Ovary (tissue), 9 donors: ENCODE data around the gene TXNDC16. TPM values are rescaled to one million over a fixed set of nuclear protein-coding genes. Genes with fewer than 3 reads are reported as not detected.
"Not testable (repeated sequence)": the region's sequence is repeated elsewhere in the genome, so short reads cannot be mapped to it uniquely, and the experiment has no call there.

ENCODE experiments used
- DNase-seq, 5 donors: peaks; one replicate each; pipeline ENCODE4 v3.0.0-alpha.2; 2019 to 2020
- H3K27ac ChIP-seq, 2 donors: fragments of 200-600 bp; one replicate each; pipeline versions ENCODE4 v1.5.1 to v1.8.0; 2019 to 2022
- H3K27me3 ChIP-seq: fragments of 200-600 bp; one replicate; pipeline ENCODE4 v1.8.0; 2022
- H3K36me3 ChIP-seq: fragments of 200-600 bp; sonication (generic); one replicate; pipeline ENCODE4 v1.5.1; 2019
- H3K4me1 ChIP-seq: one replicate; pipeline ENCODE4 v1.8.1; 2013; ENCODE audit warnings: mild to moderate bottlenecking, moderate library complexity; ENCODE audit not compliant: insufficient read depth
- H3K4me3 ChIP-seq: fragments of 200-600 bp; sonication (generic); one replicate; pipeline ENCODE4 v1.5.1; 2017
- H3K9me3 ChIP-seq, 2 donors: fragments of 200-600 bp in 1 of 2; sonication (generic) in 1 of 2; one replicate each; pipeline versions ENCODE4 v1.5.1 to v1.8.1; 2013 to 2019; ENCODE audit warnings: mild to moderate bottlenecking in 1 of 2, moderate library complexity in 1 of 2
- CTCF ChIP-seq, 3 donors: fragments of 450-650 bp in 2 of 3; fragments of 200-600 bp in 1 of 3; IDR thresholded peaks; one replicate each; pipeline versions ENCODE4 v1.5.1 to v1.8.0; 2016 to 2022; ENCODE audit warnings: antibody characterized with exemption in 3 of 3, mild to moderate bottlenecking in 1 of 3
- EP300 ChIP-seq: sonication (generic); formaldehyde crosslinking; IDR thresholded peaks from one replicate; pipeline ENCODE4 v1.6.1; 2017; ENCODE audit warnings: antibody characterized with exemption
- POLR2A ChIP-seq: fragments of 450-650 bp; IDR thresholded peaks from one replicate; pipeline ENCODE4 v1.6.1; 2017; ENCODE audit warnings: antibody characterized with exemption, mild to moderate bottlenecking, moderate library complexity
- WGBS, 3 donors: extraction: QIAGEN DNeasy Blood & Tissue Kit in 1 of 3; methylation state at CpG; one replicate each; pipeline versions ENCODE4 v1.1.5 to v1.1.7; 2013 to 2017; 5-methylcytosine and 5-hydroxymethylcytosine counted together
- intact Hi-C, 4 donors: fragments of 100-400 bp; cut with DNase I; formaldehyde crosslinking; loops; one replicate each; pipeline versions ENCODE4 v1.11.0 to v1.15.1; 2022 to 2023
- polyA plus RNA-seq, 2 donors: library from polyadenylated mRNA; stranded (reverse); fragments of 200-250 nt in 1 of 2; fragments of 350-450 nt in 1 of 2; fragmentation: Illumina TruSeq in 1 of 2; extraction: RNeasy Lipid Tissue Mini Kit (QIAGEN cat#74804) in 1 of 2; gene quantifications; one replicate each; pipeline ENCODE4 v1.2.3, GENCODE V29; 2013 to 2014
- total RNA-seq, 7 donors: library from RNA; depleted of rRNA in 2 of 7; stranded (reverse); fragments of >200 nt in 2 of 7; fragmentation: NEBNext Ultra II Directional in 3 of 7; extraction: Animal tissue kit (Norgen Biotek cat#: 25700) in 3 of 7; gene quantifications; one replicate each; pipeline versions ENCODE4 v1.1.0 to v1.2.4, GENCODE V29; 2016 to 2023
- donor health status: DM: no; HTN: no; CAD: no; lungs with moderate emphysema.
- donor health status: DM: no; HTN: no; CAD: no.
- donor health status: Bipolar disorder and iron deficiency.
- donor health status: DM: yes; HTN: yes; CAD: no.
- donor health status: DM: no; HTN: no; CAD: no.
- donor health status: DM: yes; HTN: yes; CAD: no.

TXNDC16 gene
- total and polyA plus RNA-seq, 9 donors = 7.8 to 20.0 (median 11.7) TPM

GRCh38 chr14:52473557-52473956, 78.7 kb downstream of the TXNDC16 start:
- Histone ChIP-seq H3K4me1 (no peaks in the 10 kb centered on the region), H3K9me3 (no peaks in the 10 kb centered on the region), H3K4me3 (no peak overlapping the region), H3K36me3 (no peaks in the 10 kb centered on the region), H3K27ac (no peak overlapping the region), H3K27me3 (no peaks in the 10 kb centered on the region)
- intact Hi-C loops = loop anchor here in 2 of 4 donors (10.0 kb wide), 1 partner anchor 179 kb away; no protein-coding TSS in a partner anchor
- DNase-seq = no peak
- 10 to 17% (median 11%) methylated on average over 1 of the region's 1 CpG for WGBS, 3 donors
- TF ChIP-seq POLR2A = no peak
- peak in 1 of 3 donors; percentile 24 for TF ChIP-seq CTCF (IDR thresholded peaks at IDR 0.05)

- WGBS, 3 donors = 93 to 97% (median 94%) methylated on average over 6 of the region's 6 CpGs
- TF ChIP-seq CTCF (IDR thresholded peaks at IDR 0.05) (no peak), EP300 (no peak), POLR2A (no peak)
- intact Hi-C loops = loop anchor here in 2 of 4 donors (10.0 kb wide), 1 partner anchor 178 kb away; no protein-coding TSS in a partner anchor
- no peaks in the 10 kb centered on the region for H3K27me3 ChIP-seq
- no peaks in the 10 kb centered on the region for H3K9me3 ChIP-seq
- H3K36me3 ChIP-seq = no peaks in the 10 kb centered on the region
- H3K4me3 ChIP-seq = no peak overlapping the region
- no peaks in the 10 kb centered on the region for H3K4me1 ChIP-seq
- H3K27ac ChIP-seq = no peak overlapping the region
- DNase-seq = no peak
Measured at GRCh38 chr14:52472728-52473127, 79.6 kb downstream of the TXNDC16 start.

GRCh38 chr14:52472251-52472650, 80.1 kb downstream of the TXNDC16 start:
- intact Hi-C loops = loop anchor here in 2 of 4 donors (10.0 kb wide), 1 partner anchor 177 kb away; no protein-coding TSS in a partner anchor
- H3K4me3 ChIP-seq = not testable (repeated sequence)
- 96 to 98% (median 97%) methylated on average over 13 of the region's 13 CpGs for WGBS, 3 donors

GRCh38 chr14:52467515-52468266, 84.6 kb downstream of the TXNDC16 start:
- TF ChIP-seq POLR2A (no peak), CTCF (IDR thresholded peaks at IDR 0.05) (no peak), EP300 (no peak)
- DNase-seq = no peak
- no peak overlapping the region for H3K4me3 ChIP-seq
- WGBS, 3 donors = 81 to 90% (median 82%) methylated on average over 7 of the region's 7 CpGs
- no peaks in the 10 kb centered on the region for H3K4me1 ChIP-seq
- H3K9me3 ChIP-seq = no peaks in the 10 kb centered on the region
- intact Hi-C loops = loop anchor here in 1 of 4 donors (10.0 kb wide), 1 partner anchor 153 kb away; the partner anchor contains the start of gene PTGER2
- H3K36me3 ChIP-seq = no peaks in the 10 kb centered on the region
- no peaks in the 10 kb centered on the region for H3K27me3 ChIP-seq
- no peak overlapping the region for H3K27ac ChIP-seq

More at GRCh38 chr14:52472251-52472650, 80.1 kb downstream of the TXNDC16 start:
- H3K4me1 ChIP-seq, H3K36me3 ChIP-seq, H3K27ac ChIP-seq, DNase-seq, H3K9me3 ChIP-seq, H3K27me3 ChIP-seq: not testable (repeated sequence)

- TF ChIP-seq EP300 = no peak
- no peak for TF ChIP-seq CTCF (IDR thresholded peaks at IDR 0.05)
- no peak for TF ChIP-seq POLR2A
- Histone ChIP-seq H3K36me3 (no peaks in the 10 kb centered on the region), H3K4me1 (no peaks in the 10 kb centered on the region), H3K4me3 (no peak overlapping the region), H3K27ac (no peak overlapping the region), H3K27me3 (peaks cover 3% of the 10 kb centered on the region), H3K9me3 (no peaks in the 10 kb centered on the region)
- intact Hi-C loops = loop anchor here in 1 of 4 donors (10.0 kb wide), 1 partner anchor 149 kb away; the partner anchor contains the start of gene PTGER2
- DNase-seq = no peak
- WGBS, 3 donors = 82 to 88% (median 87%) methylated on average over 4 of the region's 4 CpGs
Measured at GRCh38 chr14:52464175-52464574, 88.1 kb downstream of the TXNDC16 start.
